B cell (primary cell): ENCODE results near the gene ZNF547. TPM values are rescaled to one million over a fixed set of nuclear protein-coding genes. Genes with fewer than 3 reads are reported as not detected.

Experiments
- ATAC-seq: fragments of 200-7000 bp; cut with Tn5 transposase; one replicate; pipeline ENCODE4 v1.10.0; 2021; ENCODE audit warnings: low read depth, mild to moderate bottlenecking, moderate number of reproducible peaks, moderate library complexity
- CTCF ChIA-PET: fragments of 350-600 bp; sonication (Branson Sonifier 250); formaldehyde crosslinking; loops from one replicate; lab custom pipeline; 2021; ENCODE audit warnings: antibody characterized with exemption, inconsistent platforms; lab: Charles Lee
- POLR2A ChIA-PET: fragments of 350-600 bp; sonication (Branson Sonifier 250); formaldehyde crosslinking; loops from one replicate; lab custom pipeline; 2021; ENCODE audit warnings: antibody characterized with exemption; lab: Charles Lee
- DNase-seq: peaks from one replicate; pipeline ENCODE4 v3.0.0; 2013
- H2AFZ ChIP-seq: 2 replicates; pipeline ENCODE4 v1.6.1; 2012; ENCODE audit warnings: mild to moderate bottlenecking, low read depth, low read length; ENCODE audit not compliant: insufficient read depth, poor library complexity, severe bottlenecking
- H3K27ac ChIP-seq, 2 donors: 1 replicate in 1 of 2; 2 replicates in 1 of 2; pipeline ENCODE4 v1.5.1; 2012 to 2013; ENCODE audit warnings: low read length in 2 of 2, mild to moderate bottlenecking in 2 of 2, moderate library complexity in 1 of 2
- H3K27me3 ChIP-seq, 4 experiments: fragments of 200-600 bp in 1 of 4; sonication (generic) in 1 of 4; replicated peaks in 1 of 4; 1 replicate in 2 of 4; 2 replicates in 2 of 4; pipeline versions ENCODE4 v1.6.1 to v1.7.0; 2013 to 2016; ENCODE audit warnings: low read length in 3 of 4, mild to moderate bottlenecking in 2 of 4, mixed read lengths in 1 of 4, moderate library complexity in 1 of 4; ENCODE audit not compliant: insufficient read depth in 4 of 4, control insufficient read depth in 3 of 4; ENCODE audit errors: control extremely low read depth in 1 of 4
- H3K36me3 ChIP-seq, 2 experiments: replicated peaks in 1 of 2; 1 replicate in 1 of 2; 2 replicates in 1 of 2; pipeline versions ENCODE4 v1.6.1 to v1.7.1; 2013; ENCODE audit warnings: low read length in 1 of 2; ENCODE audit not compliant: insufficient read depth in 2 of 2, control insufficient read depth in 1 of 2; ENCODE audit errors: control extremely low read depth in 1 of 2, extremely low read depth in 1 of 2
- H3K4me1 ChIP-seq, 2 donors: fragments of 200-600 bp in 1 of 2; sonication (generic) in 1 of 2; 1 replicate in 1 of 2; 2 replicates in 1 of 2; pipeline versions ENCODE4 v1.5.1 to v1.6.1; 2013 to 2017; ENCODE audit warnings: low read length in 2 of 2; ENCODE audit not compliant: control insufficient read depth in 2 of 2, insufficient read depth in 2 of 2
- H3K4me2 ChIP-seq: replicated peaks from 2 replicates; pipeline ENCODE3; 2012; ENCODE audit warnings: mild to moderate bottlenecking, low read depth, low read length; ENCODE audit not compliant: poor library complexity, severe bottlenecking
- H3K4me3 ChIP-seq, 5 experiments: fragments of 200-600 bp in 1 of 5; sonication (generic) in 1 of 5; 1 replicate in 3 of 5; 2 replicates in 2 of 5; pipeline versions ENCODE4 v1.5.1 to v1.7.0; 2011 to 2016; ENCODE audit warnings: low read length in 4 of 5, mild to moderate bottlenecking in 4 of 5, low read depth in 2 of 5, control low read depth in 1 of 5, moderate library complexity in 1 of 5; ENCODE audit not compliant: insufficient read depth in 1 of 5; ENCODE audit errors: control extremely low read depth in 1 of 5, extremely low read depth in 1 of 5
- H3K79me2 ChIP-seq: fragments of 200-600 bp; sonication (generic); one replicate; pipeline ENCODE4 v1.6.0; 2016; ENCODE audit warnings: low read length; ENCODE audit not compliant: control insufficient read depth, insufficient read depth
- H3K9ac ChIP-seq: fragments of 200-600 bp; sonication (generic); 2 replicates; pipeline ENCODE4 v1.6.1; 2017; ENCODE audit warnings: mild to moderate bottlenecking, low read length, moderate library complexity
- H3K9me3 ChIP-seq, 3 donors: one replicate each; pipeline versions ENCODE4 v1.6.1 to v1.7.1; 2013; ENCODE audit warnings: low read length in 2 of 3; ENCODE audit not compliant: control insufficient read depth in 2 of 3, insufficient read depth in 1 of 3; ENCODE audit errors: control extremely low read depth in 1 of 3
- H4K20me1 ChIP-seq: 2 replicates; pipeline ENCODE4 v1.6.0; 2012; ENCODE audit warnings: mild to moderate bottlenecking, low read length; ENCODE audit not compliant: insufficient read depth, control insufficient read depth, poor library complexity, severe bottlenecking
- H3K27ac Mint-ChIP-seq: one replicate; pipeline ENCODE4 v1.8.0; 2021; ENCODE audit warnings: mixed read lengths
- H3K27me3 Mint-ChIP-seq: one replicate; pipeline ENCODE4 v1.8.0; 2021; ENCODE audit warnings: mixed read lengths
- H3K4me1 Mint-ChIP-seq: one replicate; pipeline ENCODE4 v1.8.0; 2021; ENCODE audit warnings: mixed read lengths
- H3K4me3 Mint-ChIP-seq: one replicate; pipeline ENCODE4 v1.8.0; 2021; ENCODE audit warnings: mixed read lengths
- H3K9me3 Mint-ChIP-seq: one replicate; pipeline ENCODE4 v1.8.0; 2022; ENCODE audit warnings: mixed read lengths; ENCODE audit not compliant: insufficient read depth
- CTCF ChIP-seq: fragments of 200-600 bp; IDR thresholded peaks from one replicate; pipeline ENCODE4 v1.8.0; 2022; ENCODE audit warnings: antibody characterized with exemption, mild to moderate bottlenecking
- EZH2 ChIP-seq: IDR thresholded peaks from 2 replicates; pipeline ENCODE4 v1.6.1; 2012; ENCODE audit warnings: borderline replicate concordance, low read depth, mild to moderate bottlenecking, moderate library complexity, low read length; ENCODE audit not compliant: insufficient read depth, poor library complexity, severe bottlenecking
- WGBS: methylation state at CpG from one replicate; pipeline ENCODE4 v1.1.5; 2013; ENCODE audit warnings: missing lambda C conversion rate; ENCODE audit not compliant: insufficient coverage; 5-methylcytosine and 5-hydroxymethylcytosine counted together
- intact Hi-C: fragments of 100-400 bp; cut with micrococcal nuclease; formaldehyde crosslinking; loops from one replicate; pipeline ENCODE4 v1.10.0; 2022
- polyA plus RNA-seq: library from polyadenylated mRNA; depleted of rRNA; stranded (reverse); fragments of >200 nt; gene quantifications from 2 replicates; pipeline ENCODE4 v1.2.3, GENCODE V29; 2012
- total RNA-seq, 2 donors: library from RNA; stranded (reverse); fragments of 120-200 nt in 1 of 2; gene quantifications; 1 replicate in 1 of 2; 2 replicates in 1 of 2; pipeline versions ENCODE4 v1.2.3 to v1.2.4, GENCODE V29; 2013 to 2022

ZNF547 gene
- total and polyA plus RNA-seq, 2 donors (not counting 1 experiment from before 2014, with no cell fraction given): 2.6 to 9.7 TPM

DNA sequence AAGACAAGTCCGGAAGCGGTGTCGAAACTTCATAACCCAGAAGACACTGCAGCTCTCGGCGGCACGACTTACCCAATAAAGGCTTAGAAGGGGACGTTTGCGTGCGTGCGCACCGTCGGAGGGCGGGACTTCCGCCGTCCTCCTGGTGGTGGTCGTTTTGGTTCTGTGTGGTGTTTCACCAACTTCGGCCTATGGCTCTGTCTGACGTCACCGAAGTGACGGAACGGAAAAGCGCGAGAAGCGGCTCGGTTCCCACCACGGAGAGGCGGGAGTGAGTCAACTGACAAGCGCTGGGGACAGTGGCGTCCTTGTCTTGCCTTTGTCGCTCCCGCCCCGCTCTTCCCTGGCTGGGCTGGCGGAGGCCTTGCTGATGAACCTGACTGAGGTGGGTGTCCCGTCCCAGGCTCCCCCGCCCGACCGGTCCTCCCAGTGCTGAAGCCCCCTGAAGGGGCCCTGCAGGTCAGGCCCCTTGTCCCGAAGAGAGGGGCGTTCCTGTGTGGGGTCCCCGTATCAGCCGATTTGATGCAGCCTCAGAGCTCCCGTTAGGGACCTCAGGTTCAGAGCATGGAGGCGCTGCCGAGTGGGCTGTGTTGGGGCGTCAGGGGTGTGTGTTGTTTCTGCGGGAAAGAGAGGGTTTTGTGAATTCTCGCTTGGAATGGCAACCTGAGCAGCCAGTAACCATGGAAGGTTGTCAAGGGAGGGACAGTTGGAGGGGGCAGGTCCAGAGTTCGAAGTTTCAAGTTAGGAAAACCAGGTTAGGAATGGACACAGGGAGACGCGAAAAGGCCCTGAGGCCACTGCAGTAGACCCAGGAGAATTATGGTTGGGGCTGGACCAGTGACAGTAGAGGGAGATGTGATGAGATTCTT is 26.6 kb downstream of the ZNF547 start, which contains the start of gene ZNF548:
TSS of gene ZNF548 (plus strand) at position 125 of the 869 bp plus-strand sequence. CDS start at position 371, 246 bp downstream.
- Histone ChIP-seq H3K79me2 (peaks cover 64% of the 10 kb centered on the region), H3K27me3 (no peaks in the 10 kb centered on the region), H3K4me2 (peak within 1 kb of the TSS; percentile 87), H3K4me3 (peak within 1 kb of the TSS; percentile 65 to 93 (median 89)), H3K9me3 (peaks cover 0 to 3% (median 0%) of the 10 kb centered on the region in 3 donors), H3K9ac (peak within 1 kb of the TSS; percentile 88), H3K36me3 (peaks cover 0 to 17% of the 10 kb centered on the region in 2 experiments), H3K4me1 (peaks cover 17 to 19% of the 10 kb centered on the region in 2 donors), H4K20me1 (peaks cover 5% of the 10 kb centered on the region), H3K27ac (peak within 1 kb of the TSS; percentile 93), H2AFZ (peak within 1 kb of the TSS; percentile 93)
- Mint-ChIP-seq H3K4me3 (peak within 1 kb of the TSS; percentile 99), H3K9me3 (no peaks in the 10 kb centered on the region), H3K27ac (peak within 1 kb of the TSS; percentile 98), H3K4me1 (peaks cover 31% of the 10 kb centered on the region), H3K27me3 (no peaks in the 10 kb centered on the region)
- ChIA-PET POLR2A (interaction anchor here (1.1 to 1.5 kb wide), 3 partner anchors 21 to 319 kb away, joined by 5 read pairs; partner anchors contain the start of genes ZNF154, ZNF17 and ZNF805), CTCF (interaction anchor here (0.9 kb wide), 2 partner anchors 15 to 291 kb away, joined by 3 read pairs; no protein-coding TSS in a partner anchor)
- TF ChIP-seq EZH2 (no peak), CTCF (peak; percentile 42)
- WGBS: under 1% methylated on average over 50 of the region's 50 CpGs
- ATAC-seq: peak; percentile 99
- DNase-seq: peak; percentile 99
- intact Hi-C loops: loop anchor here (1.0 to 10.0 kb wide), 12 partner anchors 21 to 615 kb away; partner anchors contain the start of genes TRAPPC2B, ZNF17, ZNF264 and ZNF419
